Thymus (tissue), 11 donors: ENCODE data around the gene TBC1D21. TPM values are rescaled to one million over a fixed set of nuclear protein-coding genes. Genes with fewer than 3 reads are reported as not detected.

ENCODE experiments used
- DNase-seq, 9 donors: peaks; one replicate each; pipeline ENCODE4 v3.0.0-alpha.2; 2013; ENCODE audit warnings: low spot score in 9 of 9, low read depth in 6 of 9, missing footprints in 1 of 9
- H3K27ac ChIP-seq, 2 donors: one replicate each; pipeline ENCODE4 v1.5.1; 2013; ENCODE audit warnings: control low read depth in 1 of 2, low read depth in 1 of 2, low read length in 1 of 2, mild to moderate bottlenecking in 1 of 2, moderate library complexity in 1 of 2
- H3K27me3 ChIP-seq, 2 donors: one replicate each; pipeline ENCODE4 v1.5.1; 2013; ENCODE audit warnings: low read length in 1 of 2; ENCODE audit not compliant: control insufficient read depth in 2 of 2, insufficient read depth in 1 of 2
- H3K36me3 ChIP-seq, 2 donors: one replicate each; pipeline ENCODE4 v1.5.1; 2013; ENCODE audit warnings: low read length in 1 of 2, mild to moderate bottlenecking in 1 of 2, moderate library complexity in 1 of 2; ENCODE audit not compliant: control insufficient read depth in 2 of 2, insufficient read depth in 2 of 2
- H3K4me1 ChIP-seq, 2 donors: one replicate each; pipeline ENCODE4 v1.5.1; 2013; ENCODE audit warnings: low read length in 2 of 2; ENCODE audit not compliant: control insufficient read depth in 2 of 2, insufficient read depth in 2 of 2
- H3K4me3 ChIP-seq, 2 donors: one replicate each; pipeline ENCODE4 v1.5.1; 2013; ENCODE audit warnings: low read length in 2 of 2, control low read depth in 1 of 2, mild to moderate bottlenecking in 1 of 2
- H3K9me3 ChIP-seq, 2 donors: one replicate each; pipeline ENCODE4 v1.5.1; 2013; ENCODE audit warnings: low read length in 1 of 2, mild to moderate bottlenecking in 1 of 2; ENCODE audit not compliant: control insufficient read depth in 2 of 2, insufficient read depth in 1 of 2
- WGBS: extraction: QIAGEN DNeasy Blood & Tissue Kit; methylation state at CpG from one replicate; pipeline ENCODE4 v1.1.7; 2013; 5-methylcytosine and 5-hydroxymethylcytosine counted together
- polyA plus RNA-seq: library from polyadenylated mRNA; stranded (reverse); fragments of 200-250 nt; gene quantifications from one replicate; pipeline ENCODE4 v1.2.3, GENCODE V29; 2013
- total RNA-seq: library from RNA; stranded (reverse); fragments of 120-200 nt; gene quantifications from one replicate; pipeline ENCODE4 v1.2.4, GENCODE V29; 2013
- donor health status: healthy.

The TBC1D21 gene
- total and polyA plus RNA-seq, 2 donors = 0.05 TPM; not detected in 1

DNA sequence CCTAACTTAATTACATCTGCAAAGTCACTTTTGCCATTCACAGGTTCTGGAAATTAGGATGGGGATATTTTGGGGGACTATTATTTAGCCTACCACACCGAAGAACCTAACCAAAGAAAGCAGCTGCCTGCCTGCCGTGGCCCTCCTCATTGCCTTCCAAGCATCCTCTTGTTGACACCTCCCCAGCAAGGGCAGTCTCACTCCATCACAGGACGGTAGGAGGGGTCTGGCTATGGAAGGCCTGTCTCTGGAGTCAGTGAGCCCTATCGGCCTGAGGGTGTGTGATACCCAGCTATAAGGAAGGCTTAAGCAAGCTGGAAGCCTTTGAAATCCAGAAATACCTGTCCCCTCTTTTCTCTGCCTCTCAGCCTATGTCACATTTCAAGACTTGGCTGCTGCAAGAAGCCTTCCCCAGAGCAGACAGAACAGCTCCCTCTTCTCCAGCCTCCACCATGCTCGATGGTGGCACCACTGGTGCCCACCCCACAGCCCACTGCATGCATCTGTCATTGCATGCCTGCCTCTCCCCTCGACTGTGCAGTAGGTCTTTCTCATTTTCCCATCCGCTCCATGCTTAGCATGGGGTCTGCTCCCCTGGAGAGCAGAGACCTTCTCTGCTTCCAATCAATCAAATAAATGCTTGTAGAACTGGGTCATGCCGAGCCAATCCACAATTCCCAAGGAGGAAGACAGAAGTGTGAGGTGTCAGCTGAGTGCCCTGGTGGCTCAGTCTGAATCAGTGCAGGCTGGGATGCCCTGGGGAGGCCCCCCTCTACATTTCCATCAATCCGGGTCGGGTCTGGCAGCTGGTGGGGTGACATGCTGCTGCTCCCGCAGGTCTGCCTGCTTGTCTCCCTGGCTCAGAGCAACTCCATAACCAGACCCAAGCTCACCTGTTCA lies 29.0 kb downstream of the TBC1D21 start:
- H3K4me3 ChIP-seq = no peak overlapping the region
- H3K9me3 ChIP-seq = no peaks in the 10 kb centered on the region
- H3K27ac ChIP-seq = no peak overlapping the region
- H3K36me3 ChIP-seq = no peaks in the 10 kb centered on the region
- H3K27me3 ChIP-seq = peaks cover 0 to 2% of the 10 kb centered on the region in 2 donors
- 93% methylated on average over 11 of the region's 11 CpGs for whole genome bisulfite sequencing
- no peak for DNase-seq
- H3K4me1 ChIP-seq = no peaks in the 10 kb centered on the region

DNA sequence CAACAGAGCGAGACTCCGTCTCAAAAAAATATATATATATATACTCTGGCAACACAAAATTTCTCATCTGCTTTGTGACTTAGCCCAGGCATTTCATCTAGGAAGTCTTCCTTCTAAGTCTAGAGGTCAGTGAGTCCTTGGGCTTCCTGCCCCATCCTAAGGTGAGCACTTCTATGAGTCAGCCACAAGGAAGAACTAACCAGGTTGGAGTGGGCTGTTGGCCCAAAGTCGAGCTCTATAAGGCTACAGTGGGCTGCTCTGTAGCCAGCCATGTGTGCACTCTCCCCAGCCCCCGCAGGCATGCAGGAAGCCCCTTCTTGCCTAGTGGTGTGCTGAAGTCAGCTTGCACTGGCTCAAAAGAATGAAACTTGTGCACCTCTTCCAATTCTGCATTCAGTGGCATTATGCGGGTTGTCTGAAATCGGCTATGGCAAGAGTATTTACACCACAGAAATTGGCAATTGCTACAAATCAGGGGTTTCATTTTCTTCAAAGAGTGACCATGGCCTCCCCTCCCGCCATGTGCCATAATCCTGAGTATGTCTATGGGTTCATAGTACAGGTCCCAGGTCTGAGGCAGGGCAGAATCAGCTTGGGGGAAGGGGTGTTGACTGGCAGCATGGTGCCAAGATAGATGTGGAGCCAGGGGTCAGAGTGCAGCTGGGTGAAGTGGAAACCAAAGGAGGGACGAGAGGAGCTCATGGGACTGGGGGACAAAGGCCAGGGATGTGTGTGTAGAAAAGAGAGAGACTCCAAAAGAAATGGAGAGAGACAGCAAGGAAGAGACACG lies 30.9 kb downstream of the TBC1D21 start:
- no peak for DNase-seq
- no peak overlapping the region for H3K4me3 ChIP-seq
- no peak overlapping the region for H3K27ac ChIP-seq
- H3K27me3 ChIP-seq = peaks cover 0 to 2% of the 10 kb centered on the region in 2 donors
- H3K36me3 ChIP-seq = no peaks in the 10 kb centered on the region
- no peaks in the 10 kb centered on the region for H3K4me1 ChIP-seq
- WGBS = 95% methylated on average over 9 of the region's 9 CpGs
- H3K9me3 ChIP-seq = peaks cover 0 to 5% of the 10 kb centered on the region in 2 donors

- H3K4me3 ChIP-seq = no peak overlapping the region
- H3K27ac ChIP-seq = no peak overlapping the region
- 97% methylated on average over 3 of the region's 3 CpGs for WGBS
- H3K4me1 ChIP-seq = no peaks in the 10 kb centered on the region
- peaks cover 0 to 5% of the 10 kb centered on the region in 2 donors for H3K9me3 ChIP-seq
- H3K36me3 ChIP-seq = no peaks in the 10 kb centered on the region
- DNase-seq = no peak
- H3K27me3 ChIP-seq = no peaks in the 10 kb centered on the region
Measured at GRCh38 chr15:73905225-73905827, 32.0 kb downstream of the TBC1D21 start.

DNA sequence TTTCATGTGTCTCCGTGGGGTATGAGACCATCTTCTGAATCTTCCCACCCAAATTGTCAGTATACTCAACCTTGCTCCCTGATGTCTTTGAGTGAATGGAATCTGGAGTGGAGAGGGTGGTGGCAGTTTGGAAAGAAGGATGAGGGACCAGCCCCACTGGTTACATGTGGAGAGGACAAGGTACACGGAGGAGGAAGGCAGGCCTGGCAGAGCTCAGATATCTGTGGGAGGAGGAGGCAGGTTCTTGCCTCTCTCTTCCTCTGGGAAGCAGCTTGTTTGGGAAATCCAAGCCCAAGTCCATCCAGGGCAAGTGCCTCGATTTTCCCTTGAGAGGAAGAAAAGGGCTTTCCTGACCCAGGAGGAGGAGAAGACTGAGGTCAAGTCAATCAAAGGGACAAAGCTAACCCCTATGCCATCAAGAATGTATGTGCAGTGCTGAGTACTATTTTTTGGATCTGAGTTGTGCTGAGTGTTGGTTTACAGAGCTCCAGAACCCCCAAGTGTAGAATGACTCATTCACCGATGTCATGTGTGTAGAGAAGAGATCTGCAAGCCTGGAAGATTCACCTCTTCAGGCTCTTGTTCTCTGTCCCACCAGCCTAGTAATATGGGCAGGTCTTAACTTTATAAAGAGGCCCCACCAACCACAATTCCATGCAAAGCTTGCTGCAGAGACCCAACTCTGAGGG lies 33.1 kb downstream of the TBC1D21 start:
- Histone ChIP-seq H3K4me1 (no peaks in the 10 kb centered on the region), H3K27ac (no peak overlapping the region), H3K9me3 (peaks cover 0 to 5% of the 10 kb centered on the region in 2 donors), H3K4me3 (no peak overlapping the region), H3K27me3 (no peaks in the 10 kb centered on the region), H3K36me3 (no peaks in the 10 kb centered on the region)
- WGBS = 89% methylated on average over 4 of the region's 4 CpGs
- no peak for DNase-seq

DNA sequence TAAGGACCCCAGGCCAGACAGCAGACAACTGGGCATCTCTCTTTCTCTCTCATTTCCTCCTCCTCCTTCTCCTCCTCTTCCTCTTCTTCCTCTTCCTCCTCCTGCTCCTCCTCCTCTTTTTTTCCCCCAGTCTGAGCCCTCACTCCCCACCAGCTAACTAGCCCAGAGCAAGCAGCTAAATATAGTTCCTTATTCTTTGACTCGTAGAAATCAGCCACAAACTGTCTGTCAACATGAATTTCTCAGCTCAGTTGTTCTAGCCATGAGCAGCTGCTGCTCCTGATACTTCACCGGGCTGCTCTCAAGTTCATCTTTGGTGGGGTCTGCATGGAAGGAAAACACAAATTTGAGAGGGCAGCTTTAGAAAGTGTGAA lies 33.7 kb downstream of the TBC1D21 start:
- WGBS = 10% methylated on average over 2 of the region's 2 CpGs

GRCh38 chr15:73908030-73908821 lies 34.9 kb downstream of the TBC1D21 start:
- 33% methylated on average over 7 of the region's 7 CpGs for WGBS
- H3K27ac ChIP-seq = no peak overlapping the region

More for the DNA sequence above, 33.7 kb downstream of the TBC1D21 start:
- Histone ChIP-seq H3K36me3 (no peaks in the 10 kb centered on the region), H3K27ac (no peak overlapping the region), H3K4me3 (no peak overlapping the region), H3K4me1 (no peaks in the 10 kb centered on the region), H3K27me3 (no peaks in the 10 kb centered on the region), H3K9me3 (peaks cover 0 to 5% of the 10 kb centered on the region in 2 donors)
- DNase-seq = no peak

GRCh38 chr15:73908822-73909122 lies 35.4 kb downstream of the TBC1D21 start:
- 96% methylated on average over 2 of the region's 2 CpGs for WGBS
- Histone ChIP-seq H3K27me3 (no peaks in the 10 kb centered on the region), H3K4me3 (no peak overlapping the region), H3K36me3 (no peaks in the 10 kb centered on the region), H3K9me3 (peaks cover 0 to 5% of the 10 kb centered on the region in 2 donors), H3K4me1 (no peaks in the 10 kb centered on the region), H3K27ac (no peak overlapping the region)
- DNase-seq = no peak

More at GRCh38 chr15:73908030-73908821, 34.9 kb downstream of the TBC1D21 start:
- no peaks in the 10 kb centered on the region for H3K27me3 ChIP-seq
- peaks cover 0 to 5% of the 10 kb centered on the region in 2 donors for H3K9me3 ChIP-seq
- H3K4me3 ChIP-seq = no peak overlapping the region
- no peaks in the 10 kb centered on the region for H3K4me1 ChIP-seq
- no peaks in the 10 kb centered on the region for H3K36me3 ChIP-seq
- peak in 8 of 9 donors; percentile 39 to 82 (median 67) for DNase-seq

GRCh38 chr15:73909651-73910050 lies 36.3 kb downstream of the TBC1D21 start:
- Histone ChIP-seq H3K27me3 (peaks cover 0 to 2% of the 10 kb centered on the region in 2 donors), H3K27ac (no peak overlapping the region), H3K4me1 (no peaks in the 10 kb centered on the region), H3K36me3 (no peaks in the 10 kb centered on the region), H3K4me3 (no peak overlapping the region), H3K9me3 (peaks cover 0 to 5% of the 10 kb centered on the region in 2 donors)
- 98% methylated on average over 2 of the region's 2 CpGs for WGBS
- no peak for DNase-seq
